ENCODE data around the gene SPOPL. TPM values are rescaled to one million over a fixed set of nuclear protein-coding genes. Genes with fewer than 3 reads are reported as not detected.

SPOPL gene
- total RNA-seq, 1 donor from 2014 or later = 11.7 TPM

DNA sequence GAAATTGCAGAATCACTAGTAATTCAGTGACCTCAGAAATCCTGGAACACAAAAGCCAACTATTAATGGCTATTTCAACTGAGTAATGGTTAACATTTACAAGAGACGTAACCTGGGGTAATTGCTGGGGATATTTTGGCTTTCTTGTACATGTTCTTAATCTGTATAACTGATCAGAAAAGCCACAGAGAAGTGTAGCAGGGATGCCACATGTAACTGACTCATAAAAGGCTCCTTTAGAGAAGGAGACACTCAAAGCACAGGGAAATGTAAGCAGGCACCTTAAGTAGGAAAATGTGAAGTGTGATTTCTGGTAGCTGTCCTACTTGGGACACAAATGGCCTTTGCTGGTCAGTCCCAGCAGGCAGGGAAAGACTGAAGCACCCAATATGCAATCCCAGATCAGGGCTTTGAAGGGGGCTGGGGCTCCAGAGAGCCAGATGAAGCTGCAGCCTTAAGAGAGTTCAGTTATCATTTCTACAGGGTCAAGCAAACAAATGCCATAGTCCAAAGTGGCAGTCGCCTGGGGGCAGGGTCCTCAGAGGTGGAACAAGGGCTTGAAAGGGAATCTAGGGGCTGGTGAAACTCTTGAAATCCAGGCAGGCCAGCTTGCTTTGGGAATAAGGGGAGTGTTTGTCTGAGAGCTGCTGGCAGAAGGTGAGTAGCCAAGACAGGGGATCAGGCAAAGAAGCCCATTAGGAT is 7.2 kb upstream of the SPOPL start:
- DNase-seq (ENCODE audit: low read depth in 2 of 2) = no peak

DNA sequence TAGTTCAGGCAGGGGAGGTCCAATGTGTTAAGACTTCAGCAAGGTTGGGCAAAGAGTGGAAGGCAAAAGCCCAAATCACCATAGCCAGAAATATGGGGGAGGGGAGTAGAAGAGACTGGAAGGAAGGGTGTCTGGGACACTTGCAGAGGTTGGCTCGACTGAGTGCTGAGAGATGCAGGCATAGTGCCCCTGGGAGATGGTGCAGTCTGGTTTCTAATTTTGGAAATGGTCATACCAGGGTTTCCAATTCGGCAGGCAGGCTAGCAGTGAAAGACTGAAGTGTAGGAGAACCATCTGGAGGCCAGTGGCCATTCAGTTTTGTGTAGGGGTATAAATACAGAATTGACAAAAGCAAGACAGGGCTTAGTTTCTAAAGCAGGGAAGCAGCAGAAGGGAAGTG is 6.2 kb upstream of the SPOPL start:
- DNase-seq (ENCODE audit: low read depth in 2 of 2) = no peak

DNA sequence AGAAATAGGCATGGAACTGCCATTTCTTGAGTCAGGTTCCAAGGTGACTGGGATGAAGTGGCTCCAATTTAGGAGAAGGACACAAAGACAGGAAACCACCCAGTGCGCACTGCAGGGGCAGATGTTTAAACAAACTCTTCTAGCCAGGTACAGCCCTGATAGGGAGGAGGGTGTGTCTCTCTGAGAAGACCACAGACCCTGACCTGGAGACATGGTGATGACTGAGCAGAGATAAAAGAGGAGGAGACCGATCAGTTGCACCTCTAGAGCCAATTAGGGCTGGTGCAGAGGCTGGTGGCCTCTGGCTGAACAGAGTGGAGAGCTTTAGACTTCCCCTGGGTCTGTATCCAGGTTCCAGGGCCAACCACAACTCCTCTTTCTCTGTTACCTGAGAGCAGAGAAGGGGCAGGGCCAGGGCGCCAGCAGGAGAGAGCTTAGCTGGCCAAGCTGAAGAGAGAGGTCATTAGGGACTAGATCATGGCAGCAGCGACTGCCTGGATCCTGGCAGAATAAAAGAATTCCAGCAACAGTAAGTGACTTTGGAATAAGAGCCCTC is 5.4 kb upstream of the SPOPL start:
- no peak for DNase-seq (ENCODE audit: low read depth in 2 of 2)

DNA sequence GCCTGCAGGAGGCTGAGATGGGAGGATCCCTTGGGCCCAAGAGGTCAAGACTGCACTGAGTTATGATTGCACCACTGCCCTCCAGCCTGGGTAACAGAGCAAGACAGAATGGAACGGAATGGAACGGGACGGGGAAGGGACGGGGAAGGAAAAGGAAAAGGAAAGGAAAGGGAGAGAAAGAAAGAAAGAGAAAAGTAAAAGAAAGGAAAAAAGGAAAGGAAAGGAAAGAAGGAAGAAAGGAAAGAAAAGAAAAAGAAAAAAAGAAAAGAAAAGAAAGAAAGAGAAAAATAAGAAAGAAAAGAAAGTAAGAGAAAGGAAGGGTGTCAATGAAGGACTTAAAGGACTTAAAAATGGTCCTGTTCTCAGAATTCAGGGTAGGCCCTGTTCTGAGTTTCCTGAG is 4.3 kb upstream of the SPOPL start:
- no peak for DNase-seq (ENCODE audit: low read depth in 2 of 2)

DNA sequence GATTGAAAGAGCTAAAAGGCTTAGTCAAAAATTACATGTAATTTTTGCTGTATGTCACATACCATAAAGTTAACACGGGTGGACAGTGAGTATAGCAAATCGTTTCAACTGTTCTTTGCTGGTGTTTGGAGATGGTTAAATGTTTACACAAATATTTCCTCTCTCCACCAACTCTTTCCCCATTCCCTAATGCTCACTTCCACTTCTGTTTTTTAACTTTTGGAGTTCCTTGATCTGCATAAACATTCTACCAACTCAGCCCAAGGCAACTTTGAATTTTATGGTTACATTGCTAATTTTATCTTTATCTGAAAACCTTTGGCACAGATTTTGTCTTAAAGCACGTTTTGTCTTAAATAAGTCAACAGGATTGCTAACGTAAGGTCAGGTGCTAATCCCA is 1.9 kb upstream of the SPOPL start:
- no peak for DNase-seq (ENCODE audit: low read depth in 2 of 2)

DNA sequence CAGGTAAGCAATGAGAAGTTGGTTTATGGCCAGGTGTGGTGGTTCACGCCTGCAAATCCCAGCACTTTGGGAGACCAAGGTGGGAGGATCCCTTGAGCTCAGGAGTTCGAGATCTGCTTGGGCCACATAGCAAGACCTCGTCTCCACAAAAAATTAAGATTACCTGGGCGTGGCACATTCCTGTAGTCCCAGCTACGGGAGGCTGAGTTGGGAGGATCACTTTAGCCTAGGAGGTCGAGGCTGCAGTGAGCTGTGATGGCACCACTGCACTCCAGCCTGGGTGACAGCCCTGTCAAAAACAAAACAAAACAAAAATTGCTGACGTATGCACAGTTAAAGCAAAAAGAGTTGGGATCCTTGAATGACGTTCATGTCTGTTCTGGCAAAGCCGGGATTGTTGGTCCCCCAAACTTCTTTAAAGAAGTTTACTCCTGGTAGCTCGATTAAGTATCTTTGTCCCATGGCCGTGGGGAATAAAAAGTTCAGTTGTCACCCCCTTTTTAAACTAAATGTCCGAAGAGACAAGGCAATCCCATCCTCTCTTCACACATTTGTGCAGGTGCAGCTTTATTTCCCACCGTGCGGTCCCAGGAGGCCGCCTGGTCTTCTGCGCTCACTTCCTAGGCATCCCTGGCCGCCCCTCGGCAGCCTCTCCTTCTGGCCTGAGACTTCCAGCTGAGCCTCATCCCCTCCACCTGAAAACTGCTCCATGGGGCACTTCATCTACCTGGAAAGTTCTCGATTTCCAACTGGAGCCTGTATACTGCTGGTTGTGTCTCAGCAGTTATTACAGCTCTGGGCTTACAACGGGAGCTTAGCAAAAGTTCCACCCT is 762 bp upstream of the SPOPL start:
- DNase-seq (ENCODE audit: low read depth in 2 of 2) = no peak

DNA sequence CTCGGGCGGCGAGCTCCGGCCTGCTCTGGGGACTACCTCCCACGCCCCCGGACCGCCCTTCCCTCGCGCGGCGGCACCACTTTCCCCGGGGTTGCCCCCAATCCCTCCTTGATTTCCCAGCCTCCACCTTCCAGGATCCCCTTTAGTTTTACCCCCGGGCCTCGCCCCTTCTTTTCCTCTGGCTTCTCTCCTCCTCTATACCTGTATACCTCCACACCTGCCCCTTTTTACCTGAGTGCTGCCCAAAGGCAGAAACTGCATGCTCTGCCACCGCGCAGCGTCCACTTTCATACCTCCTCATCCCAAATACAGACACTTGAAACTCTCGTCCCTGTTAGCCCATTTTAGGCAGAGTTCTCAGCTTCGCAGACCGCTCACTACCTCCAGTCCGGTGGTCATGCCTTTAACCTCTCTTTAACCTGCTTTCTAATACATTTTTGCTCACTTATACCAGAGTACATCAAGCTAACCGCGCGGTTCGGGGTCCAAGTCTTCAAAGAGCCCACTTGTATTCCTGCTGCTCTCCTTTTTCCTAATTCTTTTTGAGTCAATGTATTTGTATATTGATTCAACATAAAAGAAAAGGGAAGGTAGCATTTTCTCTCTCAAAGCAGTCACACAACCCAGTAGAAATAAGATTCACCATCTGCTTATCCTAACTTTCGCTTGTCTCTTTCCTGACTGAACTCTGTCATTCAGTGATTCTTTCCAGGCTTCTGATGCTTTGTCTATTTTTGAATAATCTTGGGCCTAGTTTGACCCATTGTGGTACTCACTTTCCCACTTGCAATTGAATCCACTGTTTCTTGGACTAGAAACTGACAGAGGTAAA is 901 bp downstream of the SPOPL start:
- DNase-seq (ENCODE audit: low read depth in 2 of 2) = peak; percentile 19 to 25

DNA sequence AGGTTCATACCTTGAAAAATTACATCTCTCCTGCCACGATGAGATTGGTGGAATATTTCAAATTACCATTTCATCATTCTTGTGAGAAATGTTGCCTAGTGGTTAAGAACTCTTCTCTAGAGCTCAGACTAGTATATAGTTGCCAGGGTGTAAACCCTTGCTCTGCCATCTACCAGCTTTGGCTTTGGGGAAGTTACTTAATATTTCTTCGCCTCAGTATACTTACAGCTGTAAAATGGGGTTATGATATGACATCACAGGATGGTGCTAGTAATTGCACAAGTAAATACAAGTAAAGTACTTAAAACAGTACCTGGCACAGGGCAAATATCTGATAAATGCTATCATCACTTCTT is 1.5 kb downstream of the SPOPL start:
- DNase-seq (ENCODE audit: low read depth in 2 of 2) = peak in 1 of 2 donors; percentile 6

DNA sequence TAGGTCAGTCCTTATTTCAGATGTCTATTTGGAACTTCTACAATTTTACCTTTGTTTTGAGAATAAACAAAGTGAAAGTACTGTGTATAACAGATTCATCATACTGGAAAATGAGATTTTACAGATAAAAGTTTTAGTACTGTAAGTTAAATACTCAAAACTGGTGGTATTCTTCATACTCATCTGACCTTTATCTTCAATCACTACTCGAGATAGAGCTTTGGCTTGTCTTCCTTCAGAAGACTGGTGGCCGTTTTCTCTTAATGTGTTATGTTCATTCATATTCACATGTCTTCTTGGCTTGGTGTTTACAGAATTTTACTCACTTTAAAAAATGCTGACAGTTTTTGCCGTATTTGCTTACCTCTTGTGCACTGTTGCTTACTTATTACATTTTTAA is 2.1 kb downstream of the SPOPL start:
- no peak for DNase-seq (ENCODE audit: low read depth in 2 of 2)

DNA sequence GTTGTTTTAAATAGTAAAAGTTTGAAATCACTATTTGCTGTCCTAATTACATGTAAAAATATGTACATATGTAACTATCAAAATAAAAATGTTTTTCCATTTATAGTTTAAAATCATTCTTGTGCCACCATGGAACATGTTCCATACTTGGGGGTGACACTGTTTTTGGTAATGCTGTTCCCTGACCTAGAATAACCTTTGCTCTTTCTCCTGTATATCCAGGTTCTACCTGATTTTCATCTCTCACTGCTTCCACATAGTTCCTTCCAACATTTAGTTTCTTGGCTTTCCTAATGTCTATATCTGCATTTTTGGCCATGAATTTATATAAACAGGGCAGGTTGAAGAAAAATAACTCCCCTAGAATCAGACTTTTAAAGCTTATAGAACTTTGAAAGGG is 2.5 kb downstream of the SPOPL start:
- DNase-seq (ENCODE audit: low read depth in 2 of 2) = no peak

DNA sequence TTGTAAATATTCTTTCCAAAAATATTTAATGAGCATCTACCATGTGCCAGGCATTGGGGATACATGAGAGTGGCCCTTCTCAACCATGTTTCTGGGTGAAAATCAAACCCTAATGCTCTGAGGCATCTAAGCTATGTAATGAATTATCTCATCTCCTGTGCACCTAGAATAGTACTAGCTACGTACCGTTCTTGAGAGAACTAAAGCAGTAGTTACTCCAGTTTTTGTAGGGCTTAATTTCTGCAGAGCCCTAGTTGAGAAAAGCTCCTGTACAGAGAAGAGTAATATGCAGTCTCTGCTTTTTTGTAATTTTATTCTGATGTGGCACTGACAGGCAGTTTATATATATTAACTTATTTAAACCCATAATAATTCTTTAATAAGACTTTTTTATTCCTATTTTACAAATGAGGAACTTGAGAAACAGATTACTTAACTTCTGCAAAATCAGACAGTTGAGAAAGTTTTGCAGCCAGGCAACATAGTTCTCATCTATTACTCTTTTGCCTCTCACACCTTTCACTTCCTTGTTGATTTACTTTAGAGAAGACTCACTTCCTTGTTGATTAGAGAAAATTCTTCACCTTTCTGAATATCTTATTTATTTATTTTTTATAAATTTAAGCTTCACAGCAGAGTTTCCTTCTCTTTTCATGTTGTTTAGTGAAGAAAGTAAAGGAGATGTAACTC is 3.1 kb downstream of the SPOPL start:
- DNase-seq (ENCODE audit: low read depth in 2 of 2) = no peak

DNA sequence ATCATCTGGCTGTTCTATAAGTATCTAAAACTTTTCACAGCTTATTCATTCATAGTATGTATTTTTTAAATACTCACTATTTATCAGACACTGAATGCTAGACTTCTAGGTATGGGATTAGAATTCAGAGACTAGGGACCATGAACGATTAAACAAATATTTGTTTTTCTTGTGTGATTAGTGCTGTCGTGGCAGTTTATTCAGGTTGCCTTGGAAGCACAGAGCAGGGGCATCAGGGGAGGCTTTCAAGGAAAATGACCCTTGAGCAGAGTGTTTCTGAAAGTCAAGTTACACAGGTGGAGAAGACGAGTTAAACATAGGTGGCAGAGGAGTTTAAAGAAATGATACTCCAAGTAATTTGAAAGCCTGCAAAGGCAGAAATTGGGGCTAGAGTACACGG is 5.7 kb downstream of the SPOPL start:
- no peak for DNase-seq (ENCODE audit: low read depth in 2 of 2)

DNA sequence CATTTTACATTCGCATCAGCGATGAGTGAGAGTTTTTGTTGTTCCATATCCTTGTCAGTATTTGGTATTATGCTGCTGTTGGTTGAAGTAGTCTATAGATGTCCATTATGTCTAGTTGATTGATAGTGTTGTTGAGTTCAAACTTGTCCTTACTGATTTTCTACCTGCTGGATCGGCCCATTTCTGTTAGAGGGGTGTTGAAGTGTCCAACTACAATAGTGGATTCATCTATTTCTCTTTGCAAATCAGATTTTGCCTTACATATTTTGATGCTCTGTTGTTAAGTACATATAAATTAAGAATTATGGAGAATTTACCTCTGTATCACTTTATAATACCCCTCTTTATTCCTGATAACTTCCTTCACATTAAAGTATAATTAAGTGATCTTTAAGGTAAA is 8.7 kb downstream of the SPOPL start:
- no peak for DNase-seq (ENCODE audit: low read depth in 2 of 2)

DNA sequence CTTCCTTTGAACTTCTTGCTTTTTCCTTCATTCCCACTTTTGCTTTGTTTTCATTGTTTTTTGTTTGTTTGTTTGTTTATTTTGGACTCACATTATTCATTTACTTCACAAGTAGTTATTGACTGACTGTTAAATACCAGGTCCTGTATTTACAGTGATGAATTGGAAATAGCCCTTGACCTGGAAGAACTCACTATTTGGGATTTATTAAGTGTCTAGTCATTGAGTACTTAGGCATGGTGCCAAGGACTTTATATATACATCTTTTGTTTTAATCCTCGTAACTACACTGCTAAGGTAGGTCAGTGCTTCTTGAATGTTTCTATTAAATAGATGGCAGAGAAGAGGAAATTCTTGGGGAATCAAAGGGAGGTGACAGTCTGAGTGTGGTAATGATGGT is 11.1 kb downstream of the SPOPL start:
- DNase-seq (ENCODE audit: low read depth in 2 of 2) = peak in 1 of 2 donors; percentile 30

DNA sequence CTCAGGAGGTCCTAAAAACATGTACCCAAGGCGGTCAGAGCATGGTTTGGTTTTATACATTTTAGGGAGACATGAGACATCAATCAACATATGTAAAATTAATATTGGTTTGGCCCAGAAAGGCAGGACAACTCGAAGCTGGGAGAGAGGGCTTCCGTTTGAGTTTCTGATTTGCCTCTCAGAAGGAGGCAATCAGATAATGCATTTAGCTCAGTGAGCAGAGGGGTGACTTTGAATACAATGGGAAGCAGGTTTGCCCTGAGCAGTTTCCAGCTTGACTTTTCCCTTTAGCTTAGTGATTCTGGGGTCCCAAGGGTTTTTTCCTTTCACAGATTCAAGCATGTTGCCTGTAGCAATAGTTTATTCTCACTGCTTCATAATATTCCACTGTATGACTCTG is 12.6 kb downstream of the SPOPL start:
- no peak for DNase-seq (ENCODE audit: low read depth in 2 of 2)

DNA sequence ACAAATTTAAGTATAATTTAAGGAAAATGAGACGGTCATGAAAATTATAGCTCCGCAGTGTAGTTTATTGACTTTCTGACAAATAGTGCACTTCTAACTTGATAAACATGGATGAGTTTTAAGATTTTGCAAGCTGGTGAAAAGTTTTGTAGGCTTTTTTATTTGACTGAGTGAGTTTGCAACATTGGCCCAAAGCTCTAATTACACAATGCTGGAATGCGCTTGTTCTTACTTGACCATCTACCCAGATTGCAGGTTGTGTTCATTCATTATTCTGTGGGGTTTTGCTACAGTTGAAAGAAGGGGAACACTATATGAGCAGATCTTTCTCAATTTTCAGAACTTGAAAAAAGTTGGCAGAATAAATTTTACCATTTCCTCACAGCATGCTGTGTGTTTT is 13.5 kb downstream of the SPOPL start:
- DNase-seq (ENCODE audit: low read depth in 2 of 2) = no peak

DNA sequence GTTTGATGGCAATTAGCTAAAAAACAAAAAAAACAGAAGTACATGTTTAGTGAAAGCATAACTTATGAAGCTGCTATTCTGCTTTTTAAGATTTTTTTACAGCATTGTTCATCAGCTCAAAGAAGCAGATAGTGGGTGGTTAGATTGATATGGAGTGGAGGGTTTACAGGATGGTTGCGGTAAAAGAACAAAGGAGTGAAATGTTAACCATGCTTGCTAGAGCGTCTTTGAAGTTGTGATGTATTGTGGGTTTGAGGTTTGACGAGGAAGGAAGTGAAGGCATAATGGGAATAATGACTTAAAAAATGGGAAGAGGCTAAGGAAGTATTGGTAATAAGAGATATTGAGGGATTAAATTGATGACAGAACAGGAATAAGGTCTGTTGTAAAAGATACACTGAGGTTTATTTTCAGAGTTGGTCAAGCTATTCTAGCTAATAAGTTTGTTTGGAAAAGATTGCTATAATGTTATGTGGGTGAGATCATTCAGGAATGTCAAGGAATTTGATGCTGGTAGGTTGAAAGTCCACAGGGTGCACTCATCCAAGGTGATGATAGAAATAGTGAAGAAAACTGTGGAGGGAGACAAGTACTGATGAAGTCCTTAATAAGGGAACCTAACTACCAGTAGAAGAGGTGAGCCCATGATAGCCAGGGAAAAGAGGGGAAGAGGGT is 14.6 kb downstream of the SPOPL start:
- DNase-seq (ENCODE audit: low read depth in 2 of 2) = peak in 1 of 2 donors; percentile 23

DNA sequence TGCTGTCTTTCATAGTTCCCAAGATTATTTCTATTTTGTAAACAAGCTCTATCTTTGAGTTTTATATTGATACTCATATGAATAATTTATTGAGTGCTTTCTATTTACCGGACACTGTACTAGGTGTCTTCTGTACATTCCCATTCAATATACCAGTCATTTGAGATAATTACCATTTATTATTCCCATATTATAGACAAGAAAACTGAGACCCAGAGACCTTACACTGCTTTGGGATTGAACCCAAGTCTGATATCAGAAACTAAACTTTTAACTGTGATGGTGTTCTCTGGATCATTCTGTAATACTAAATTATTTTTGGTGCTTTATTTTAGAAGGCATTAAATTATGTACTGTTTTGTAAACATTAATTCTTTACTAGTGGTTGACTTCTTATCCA is 17.3 kb downstream of the SPOPL start:
- DNase-seq (ENCODE audit: low read depth in 2 of 2) = no peak

DNA sequence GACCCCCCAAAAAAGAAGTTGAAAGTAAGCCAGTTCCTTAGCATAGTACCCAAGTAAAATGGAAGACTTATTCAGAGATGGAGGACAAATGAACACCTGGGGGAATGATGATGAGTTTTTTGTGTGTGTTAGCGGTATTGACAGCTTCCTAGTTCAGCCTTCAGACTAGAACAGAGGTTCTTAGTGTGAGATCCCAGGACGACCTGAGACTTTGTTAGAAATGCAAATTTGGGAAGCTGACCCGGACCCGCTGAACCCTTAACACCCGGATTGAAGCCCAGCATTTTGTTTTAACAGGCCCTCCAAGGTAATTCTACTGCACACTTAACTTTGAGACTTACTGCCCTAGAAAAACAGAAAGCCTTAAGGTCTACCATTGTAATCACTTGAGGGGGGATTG is 20.3 kb downstream of the SPOPL start:
- no peak for DNase-seq (ENCODE audit: low read depth in 2 of 2)

DNA sequence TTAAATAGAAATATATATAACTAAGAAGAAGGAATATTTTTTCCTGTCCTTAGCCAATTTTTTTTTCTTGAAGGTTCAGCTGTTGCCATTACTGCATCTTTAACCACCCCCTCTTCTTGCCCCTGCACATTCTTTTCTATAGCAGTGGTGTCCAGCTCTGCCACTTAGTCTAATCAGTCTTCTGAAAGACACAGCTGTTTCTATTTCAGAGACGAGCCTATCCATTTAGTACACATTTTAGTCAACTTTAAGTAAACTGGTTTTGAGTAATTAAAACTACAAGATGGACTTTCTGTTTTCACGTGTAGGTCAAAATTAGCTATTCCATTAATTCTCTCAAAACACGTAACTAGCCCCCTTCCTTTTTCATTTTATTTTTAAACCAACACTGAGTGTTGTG is 21.0 kb downstream of the SPOPL start:
- DNase-seq (ENCODE audit: low read depth in 2 of 2) = no peak

Measured in lung microvascular endothelial cell (primary cell).